ENCODE measurements around the gene LAX1.
A peak's percentile ranks its signal among the peaks of the same experiment; 100 is the strongest.
"Not testable (repeated sequence)": the region's sequence is repeated elsewhere in the genome, so short reads cannot be mapped to it uniquely, and the experiment has no call there.

LAX1 gene

GRCh38 chr1:203769505-203770343 is 4.7 kb downstream of the LAX1 start:
- DNase-seq (ENCODE audit: low read depth), result no peak

GRCh38 chr1:203771901-203772301 is 6.9 kb downstream of the LAX1 start:
- DNase-seq (ENCODE audit: low read depth), result no peak

GRCh38 chr1:203772836-203773235 is 7.9 kb downstream of the LAX1 start:
- DNase-seq (ENCODE audit: low read depth), result no peak

- DNase-seq (ENCODE audit: low read depth), result no peak
Measured at GRCh38 chr1:203776636-203777035, 11.7 kb downstream of the LAX1 start.

GRCh38 chr1:203777596-203777995 is 12.6 kb downstream of the LAX1 start:
- DNase-seq (ENCODE audit: low read depth), result no peak

- no peak for DNase-seq (ENCODE audit: low read depth)
Measured at GRCh38 chr1:203778146-203778545, 13.2 kb downstream of the LAX1 start.

GRCh38 chr1:203778789-203779188 is 13.8 kb downstream of the LAX1 start:
- no peak for DNase-seq (ENCODE audit: low read depth)

GRCh38 chr1:203781962-203782361 is 17.0 kb downstream of the LAX1 start:
- no peak for DNase-seq (ENCODE audit: low read depth)

- no peak for DNase-seq (ENCODE audit: low read depth)
Measured at GRCh38 chr1:203789966-203790365, 25.0 kb downstream of the LAX1 start.

- DNase-seq (ENCODE audit: low read depth), result no peak
Measured at GRCh38 chr1:203791498-203791897, 26.5 kb downstream of the LAX1 start.

GRCh38 chr1:203792486-203792885 is 27.5 kb downstream of the LAX1 start:
- no peak for DNase-seq (ENCODE audit: low read depth)

- DNase-seq (ENCODE audit: low read depth), result not testable (repeated sequence)
Measured at GRCh38 chr1:203793561-203793960, 28.6 kb downstream of the LAX1 start.

- no peak for DNase-seq (ENCODE audit: low read depth)
Measured at GRCh38 chr1:203794764-203795440, 29.9 kb downstream of the LAX1 start.

GRCh38 chr1:203795441-203796235 is 30.7 kb downstream of the LAX1 start, which contains the start of the genes ZBED6 and ZC3H11A:
Gene ZBED6 (plus strand): TSS chr1:203795623. CDS start chr1:203797523, 1,900 bp downstream.
Gene ZC3H11A (plus strand): TSS chr1:203795623. CDS start chr1:203817071, 21,448 bp downstream.
- peak; percentile 98 for DNase-seq (ENCODE audit: low read depth)

- no peak for DNase-seq (ENCODE audit: low read depth)
Measured at GRCh38 chr1:203796236-203796605, 31.2 kb downstream of the LAX1 start.

- DNase-seq (ENCODE audit: low read depth), result no peak
Measured at GRCh38 chr1:203797216-203797615, 32.2 kb downstream of the LAX1 start.

- DNase-seq (ENCODE audit: low read depth), result no peak
Measured at GRCh38 chr1:203797948-203798655, 33.1 kb downstream of the LAX1 start.

GRCh38 chr1:203799157-203799556 is 34.2 kb downstream of the LAX1 start:
- no peak for DNase-seq (ENCODE audit: low read depth)

- DNase-seq (ENCODE audit: low read depth), result no peak
Measured at GRCh38 chr1:203799971-203800370, 35.0 kb downstream of the LAX1 start.

GRCh38 chr1:203805689-203806088 is 40.7 kb downstream of the LAX1 start:
- no peak for DNase-seq (ENCODE audit: low read depth)

- DNase-seq (ENCODE audit: low read depth), result no peak
Measured at GRCh38 chr1:203807196-203807595, 42.2 kb downstream of the LAX1 start.
